HG03280 (cell line): ENCODE measurements around the gene AP1AR.
"Not testable (repeated sequence)": the region's sequence is repeated elsewhere in the genome, so short reads cannot be mapped to it uniquely, and the experiment has no call there.

ENCODE experiments used
- ATAC-seq: cut with Tn5 transposase; IDR thresholded peaks from one replicate; pipeline ENCODE4 v1.9.1; 2021; ENCODE audit warnings: mild to moderate bottlenecking, moderate library complexity; ENCODE audit not compliant: unreplicated experiment

Gene AP1AR, protein sequence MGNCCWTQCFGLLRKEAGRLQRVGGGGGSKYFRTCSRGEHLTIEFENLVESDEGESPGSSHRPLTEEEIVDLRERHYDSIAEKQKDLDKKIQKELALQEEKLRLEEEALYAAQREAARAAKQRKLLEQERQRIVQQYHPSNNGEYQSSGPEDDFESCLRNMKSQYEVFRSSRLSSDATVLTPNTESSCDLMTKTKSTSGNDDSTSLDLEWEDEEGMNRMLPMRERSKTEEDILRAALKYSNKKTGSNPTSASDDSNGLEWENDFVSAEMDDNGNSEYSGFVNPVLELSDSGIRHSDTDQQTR

GRCh38 chr4:112231779-112232713, at the start of gene AP1AR:
Gene AP1AR (plus strand): TSS chr4:112231787. CDS start chr4:112232092, 305 bp downstream.
- ATAC-seq: peak; percentile 72

GRCh38 chr4:112182604-112183003, 49.0 kb upstream of the AP1AR start:
- no peak for ATAC-seq

DNA sequence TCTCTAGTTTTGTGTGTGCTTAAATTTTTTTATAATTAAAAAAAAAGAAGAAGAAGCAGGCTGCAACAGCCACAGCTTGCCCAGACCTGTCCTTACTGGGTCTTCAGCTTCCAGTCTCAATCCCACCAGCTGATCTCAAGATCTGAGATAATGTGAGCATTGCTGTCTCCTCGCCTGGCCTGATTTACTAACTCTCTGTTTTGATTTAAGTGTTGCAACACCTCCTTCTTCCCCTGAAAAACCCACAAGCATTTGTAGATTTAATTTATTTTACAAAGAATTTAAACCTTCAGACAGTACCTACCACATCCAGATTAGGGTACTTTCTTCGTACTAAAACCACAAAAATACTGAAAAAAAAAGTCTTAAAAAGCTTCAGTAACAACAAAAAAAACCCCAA, 48.3 kb upstream of the AP1AR start:
- ATAC-seq: no peak

GRCh38 chr4:112184438-112184837, 47.1 kb upstream of the AP1AR start:
- ATAC-seq: no peak

DNA sequence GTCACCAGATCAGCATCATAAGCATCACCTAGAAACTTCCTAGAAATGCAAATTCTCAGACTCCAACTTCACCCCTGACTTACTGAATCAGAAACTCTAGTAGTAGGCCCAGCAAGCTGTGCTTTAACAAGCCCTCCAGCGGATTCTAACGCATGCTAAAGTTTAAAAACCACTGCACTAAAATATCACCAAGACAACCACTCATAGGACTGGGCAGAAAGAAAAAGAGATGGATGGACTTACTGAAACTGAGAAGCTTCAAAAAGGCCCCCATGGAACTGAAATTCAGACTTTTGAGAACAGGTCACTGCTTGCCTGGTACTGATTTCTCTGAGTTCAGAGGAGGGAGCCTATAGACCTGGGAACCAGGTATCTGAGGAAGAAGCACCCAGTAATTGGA, 46.3 kb upstream of the AP1AR start:
- ATAC-seq: peak; percentile 70

GRCh38 chr4:112185740-112186670, 45.6 kb upstream of the AP1AR start:
- no peak for ATAC-seq

DNA sequence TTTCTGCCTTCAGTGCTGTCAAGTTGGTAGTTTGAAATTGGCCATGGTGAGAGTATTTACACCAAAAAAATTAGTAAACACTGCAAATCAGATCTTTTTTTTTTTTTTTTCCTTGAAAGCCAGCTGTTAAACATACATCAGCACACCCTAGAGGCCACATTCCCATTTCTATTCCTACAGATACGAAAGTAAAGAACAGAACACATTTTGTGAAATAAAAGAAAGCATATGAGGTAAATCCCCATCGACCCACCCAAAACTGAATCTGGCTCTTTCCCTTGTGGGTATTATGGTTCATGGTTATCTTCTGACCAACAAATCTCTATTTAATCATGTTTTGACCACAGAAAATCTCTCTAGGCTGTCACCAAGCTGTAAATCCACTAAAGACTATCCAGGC, 41.8 kb upstream of the AP1AR start:
- ATAC-seq: no peak

DNA sequence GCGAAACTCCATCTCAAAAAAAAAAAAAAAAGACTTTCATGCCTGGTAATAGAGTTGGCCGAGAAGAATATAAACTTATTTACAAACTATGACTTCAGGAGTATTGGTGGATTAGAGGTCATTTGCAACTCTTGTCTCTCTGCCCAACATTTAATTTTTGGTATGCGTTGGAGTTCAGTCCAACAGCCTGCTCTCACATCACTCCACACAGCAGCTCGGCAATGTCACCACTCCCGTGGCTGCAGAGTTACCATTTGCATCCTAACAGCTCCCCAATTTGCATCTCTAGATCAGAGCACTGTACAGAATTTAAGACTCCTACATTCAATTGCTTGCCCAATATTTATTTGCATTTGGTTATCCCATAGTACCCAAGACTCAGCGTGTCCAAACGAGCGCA, 40.9 kb upstream of the AP1AR start:
- no peak for ATAC-seq

GRCh38 chr4:112196461-112196860, 35.1 kb upstream of the AP1AR start:
- ATAC-seq: no peak

DNA sequence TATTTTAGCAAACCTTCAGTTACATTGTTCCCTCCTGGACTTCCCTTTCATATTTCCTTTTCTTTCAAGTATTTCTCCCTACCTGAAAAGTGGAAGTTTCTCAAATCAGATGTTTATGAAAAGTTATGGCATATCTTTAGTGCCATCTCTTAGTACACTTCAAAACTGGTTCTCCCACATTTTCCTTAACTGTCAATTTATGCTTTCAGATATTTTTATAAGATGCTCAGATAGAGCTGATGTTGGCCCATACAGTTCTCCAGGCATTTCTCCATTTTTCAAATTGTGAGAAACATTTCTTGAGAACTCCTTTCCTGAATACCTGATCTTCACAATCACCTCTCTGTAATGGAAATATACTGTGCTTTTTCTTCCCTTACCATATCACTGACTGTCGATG, 32.5 kb upstream of the AP1AR start:
- ATAC-seq: no peak

DNA sequence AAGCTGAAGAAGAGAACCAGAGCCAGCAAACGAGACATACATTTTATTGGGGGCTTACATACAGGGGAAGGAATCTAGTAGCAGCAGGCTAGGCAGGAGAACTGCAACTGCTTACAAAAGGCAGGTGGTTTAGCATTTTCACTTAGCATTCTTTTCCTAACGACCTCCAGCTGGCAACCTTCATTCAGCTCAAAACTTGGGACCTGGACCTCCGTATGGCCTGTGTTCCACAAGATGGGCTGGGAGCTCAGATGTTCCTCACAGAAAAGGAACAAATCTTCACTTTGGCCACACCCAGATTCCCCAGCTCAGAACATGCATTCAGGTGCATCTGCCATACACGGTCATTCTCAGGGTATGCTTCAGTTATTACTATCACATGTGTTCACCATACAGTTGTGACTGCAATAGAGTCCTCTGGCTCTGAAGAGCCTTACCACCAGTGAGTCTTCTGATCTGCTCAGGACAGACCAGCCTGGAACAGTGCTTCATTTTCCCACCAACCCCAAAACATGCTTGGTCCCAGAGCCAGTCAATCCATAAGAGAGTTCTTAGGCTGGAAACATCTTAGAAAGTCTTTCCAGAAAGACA, 29.6 kb upstream of the AP1AR start:
- peak; percentile 37 for ATAC-seq

GRCh38 chr4:112203593-112203992, 28.0 kb upstream of the AP1AR start:
- ATAC-seq: no peak

DNA sequence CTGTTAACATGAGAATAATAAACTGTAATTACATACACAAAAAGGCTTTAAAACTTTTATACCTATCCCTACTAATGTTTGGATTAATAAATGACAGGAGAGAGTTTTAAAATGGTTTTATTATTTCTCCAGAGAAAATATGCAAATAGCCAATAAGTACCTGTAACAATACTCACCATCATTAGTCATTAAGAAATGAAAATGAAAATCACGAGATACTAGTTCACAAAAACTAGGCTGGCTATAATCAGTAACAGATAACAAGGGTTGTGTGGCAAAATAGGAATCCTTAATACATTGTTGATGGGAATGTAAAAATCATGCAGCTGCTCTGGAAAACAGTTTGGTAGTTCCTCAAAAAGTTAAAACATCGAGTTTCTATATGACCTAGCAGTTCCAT, 25.2 kb upstream of the AP1AR start:
- ATAC-seq: no peak

DNA sequence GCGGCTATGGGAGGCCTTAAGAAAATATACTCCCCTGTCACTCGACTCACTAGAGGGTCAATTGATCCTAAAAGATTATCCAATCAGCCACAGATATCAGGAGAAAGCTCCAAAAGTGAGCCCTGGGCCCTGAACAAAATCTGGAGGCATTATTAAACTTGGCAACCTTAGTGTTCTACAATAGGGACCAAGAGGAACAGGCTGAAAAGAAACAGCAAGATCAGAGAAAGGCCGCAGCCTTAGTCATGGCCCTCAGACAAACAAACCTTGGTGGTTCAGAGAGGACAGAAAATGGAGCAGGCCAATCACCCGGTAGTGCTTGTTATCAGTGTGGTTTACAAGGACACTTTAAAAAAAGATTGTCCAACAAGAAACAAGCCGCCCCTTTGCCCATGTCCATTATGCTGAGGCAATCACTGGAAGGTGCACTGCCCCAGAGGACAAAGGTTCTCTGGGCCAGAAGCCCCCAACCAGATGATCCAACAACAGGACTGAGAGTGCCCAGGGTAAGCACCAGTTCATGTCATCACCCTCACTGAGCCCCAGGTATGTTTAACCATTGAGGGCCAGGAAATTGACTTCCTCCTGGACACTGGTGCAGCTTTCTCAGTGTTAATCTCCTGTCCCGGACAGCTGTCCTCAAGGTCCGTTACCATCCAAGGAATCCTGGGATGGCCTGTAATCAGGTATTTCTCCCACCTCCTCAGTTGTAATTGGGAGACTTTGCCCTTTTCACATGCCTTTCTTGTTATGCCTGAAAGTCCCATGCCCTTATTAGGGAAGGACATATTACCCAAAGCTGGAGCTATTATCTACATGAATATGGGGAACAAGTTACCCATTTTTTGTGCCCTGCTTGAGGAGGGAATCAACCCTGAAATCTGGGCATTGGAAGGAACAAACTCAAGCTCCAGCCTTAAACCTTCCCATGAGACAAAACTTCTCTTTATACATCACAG, 23.2 kb upstream of the AP1AR start:
- ATAC-seq: not testable (repeated sequence)

- no peak for ATAC-seq
These were observed 20.8 kb upstream of the AP1AR start for GRCh38 chr4:112210777-112211176.

DNA sequence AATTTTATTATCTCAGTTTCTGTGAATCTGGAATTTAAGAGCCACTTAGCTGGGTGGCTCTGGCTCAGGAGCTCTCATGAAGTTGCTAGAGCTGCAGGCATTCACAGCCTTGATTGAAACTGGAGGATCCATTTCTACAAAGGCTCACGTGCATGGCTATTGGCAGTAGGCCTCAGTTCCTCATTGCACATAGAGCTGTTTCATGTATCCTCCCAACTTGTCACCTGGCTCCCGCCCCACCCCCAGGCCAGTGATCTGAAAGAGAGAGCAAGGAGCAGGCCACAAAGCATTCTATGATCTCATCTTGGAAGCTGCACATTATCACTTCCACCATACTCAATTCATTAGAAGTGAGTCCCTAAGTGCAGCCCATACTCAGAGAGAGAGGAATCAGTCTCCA, 18.5 kb upstream of the AP1AR start:
- no peak for ATAC-seq

DNA sequence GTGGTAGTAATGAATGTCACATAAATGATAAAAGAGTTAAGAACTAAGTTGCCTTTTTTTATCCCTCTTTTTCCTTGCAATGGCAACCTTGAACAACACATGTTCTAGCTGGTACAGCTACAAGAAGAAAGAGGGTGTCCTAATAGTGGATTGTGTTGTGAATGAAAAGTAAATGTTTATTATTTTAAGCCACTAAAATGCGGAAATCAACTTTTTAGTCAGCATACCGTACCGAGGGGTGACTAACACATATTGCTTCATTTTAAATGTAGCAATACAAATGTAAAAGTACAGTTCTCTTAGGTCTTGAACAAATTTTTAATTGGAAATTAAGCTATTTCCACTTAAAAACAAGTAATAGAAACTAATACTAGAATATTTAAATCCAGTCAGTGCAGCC, 17.7 kb upstream of the AP1AR start:
- ATAC-seq: no peak

- no peak for ATAC-seq
These were observed 17.0 kb upstream of the AP1AR start for GRCh38 chr4:112214390-112215264.
